Caco-2 (cell line): ENCODE measurements around the gene OR10P1. TPM values are rescaled to one million over a fixed set of nuclear protein-coding genes. Genes with fewer than 3 reads are reported as not detected.

Experiments
- BruUV-seq: library from RNA; stranded (reverse); fragments of 400-500 nt; replicated peaks from 2 replicates; lab custom pipeline; 2021; lab: Mats Ljungman, UMichigan
- CTCF ChIA-PET: fragments of 300-600 bp; sonication (Branson Sonifier 250); formaldehyde crosslinking; loops from one replicate; lab custom pipeline; 2022; ENCODE audit warnings: antibody characterized with exemption; lab: Charles Lee
- POLR2A ChIA-PET: fragments of 300-600 bp; sonication (Branson Sonifier 250); formaldehyde crosslinking; loops from one replicate; lab custom pipeline; 2022; ENCODE audit warnings: antibody characterized with exemption; lab: Charles Lee
- DNase-seq, 2 experiments: peaks; one replicate each; pipeline versions ENCODE4 v3.0.0 to v3.0.0-alpha.2; 2020 to 2022
- H3K27me3 ChIP-seq: replicated peaks from 2 replicates; pipeline ENCODE4 v1.6.0; 2011; ENCODE audit warnings: low read length; ENCODE audit not compliant: control insufficient read depth, insufficient read depth
- H3K36me3 ChIP-seq: 2 replicates; pipeline ENCODE4 v1.5.1; 2011; ENCODE audit warnings: low read length; ENCODE audit not compliant: control insufficient read depth, insufficient read depth
- H3K4me1 ChIP-seq: fragments of 250-450 bp; sonication (Bioruptor Pico); 2 replicates; pipeline ENCODE4 v1.5.1; 2020; ENCODE audit warnings: mild to moderate bottlenecking
- H3K4me3 ChIP-seq: 2 replicates; pipeline ENCODE4 v1.5.1; 2011; ENCODE audit warnings: low read depth, mild to moderate bottlenecking, control low read depth, low read length
- H3K9me3 ChIP-seq: fragments of 250-450 bp; sonication (Bioruptor Pico); 2 replicates; pipeline ENCODE4 v1.5.1; 2020; ENCODE audit warnings: mild to moderate bottlenecking, moderate library complexity
- H3K27ac Mint-ChIP-seq: one replicate; pipeline ENCODE4 v1.8.0; 2022; ENCODE audit warnings: mixed read lengths; ENCODE audit not compliant: unreplicated experiment
- H3K27me3 Mint-ChIP-seq: one replicate; pipeline ENCODE4 v1.8.0; 2022; ENCODE audit warnings: mixed read lengths; ENCODE audit not compliant: insufficient read depth, unreplicated experiment
- H3K36me3 Mint-ChIP-seq: one replicate; pipeline ENCODE4 v1.8.0; 2022; ENCODE audit warnings: mild to moderate bottlenecking, mixed read lengths; ENCODE audit not compliant: insufficient read depth, unreplicated experiment
- H3K4me1 Mint-ChIP-seq: one replicate; pipeline ENCODE4 v1.8.0; 2022; ENCODE audit warnings: low read depth, mixed read lengths; ENCODE audit not compliant: unreplicated experiment
- H3K4me3 Mint-ChIP-seq: one replicate; pipeline ENCODE4 v1.8.0; 2022; ENCODE audit warnings: mild to moderate bottlenecking, moderate library complexity, mixed read lengths; ENCODE audit not compliant: unreplicated experiment
- H3K9me3 Mint-ChIP-seq: one replicate; pipeline ENCODE4 v1.8.0; 2022; ENCODE audit warnings: mixed read lengths; ENCODE audit not compliant: unreplicated experiment
- intact Hi-C: fragments of 100-400 bp; cut with micrococcal nuclease; formaldehyde crosslinking; loops from one replicate; pipeline ENCODE4 v1.10.0; 2022; ENCODE audit not compliant: unreplicated experiment
- total RNA-seq: library from RNA; stranded (reverse); gene quantifications from 2 replicates; pipeline ENCODE4 v1.2.3, GENCODE V29; 2022
- TF ChIP-seq, protein P1 (sequence below), 2 experiments: fragments of 200-600 bp in 1 of 2; IDR thresholded peaks; 1 replicate in 1 of 2; 2 replicates in 1 of 2; pipeline versions ENCODE4 v1.5.1 to v1.8.0; 2011 to 2022; ENCODE audit warnings: antibody characterized with exemption in 1 of 2, control low read depth in 1 of 2, inconsistent platforms in 1 of 2, low read depth in 1 of 2, low read length in 1 of 2, mild to moderate bottlenecking in 1 of 2, moderate library complexity in 1 of 2; ENCODE audit not compliant: insufficient read depth in 1 of 2, severe bottlenecking in 1 of 2, unreplicated experiment in 1 of 2

OR10P1 gene
- total RNA-seq, 1 experiment from 2014 or later, result not detected

- H3K36me3 Mint-ChIP-seq, result no peaks in the 10 kb centered on the region
- BruUV-seq, result no TSS peak
- no peaks in the 10 kb centered on the region for H3K4me1 Mint-ChIP-seq
- Histone ChIP-seq H3K4me1 (peaks cover 1% of the 10 kb centered on the region), H3K27me3 (no peaks in the 10 kb centered on the region), H3K36me3 (no peaks in the 10 kb centered on the region), H3K4me3 (no peak overlapping the region), H3K9me3 (no peaks in the 10 kb centered on the region)
- no peaks in the 10 kb centered on the region for H3K9me3 Mint-ChIP-seq
- CTCF ChIA-PET, result no interaction called here
- POLR2A ChIA-PET, result no interaction called here
- no peak for DNase-seq
- intact Hi-C loops, result no loop called here
- no peaks in the 10 kb centered on the region for H3K27me3 Mint-ChIP-seq
- no peak overlapping the region for H3K4me3 Mint-ChIP-seq
- TF ChIP-seq, protein P1, sequence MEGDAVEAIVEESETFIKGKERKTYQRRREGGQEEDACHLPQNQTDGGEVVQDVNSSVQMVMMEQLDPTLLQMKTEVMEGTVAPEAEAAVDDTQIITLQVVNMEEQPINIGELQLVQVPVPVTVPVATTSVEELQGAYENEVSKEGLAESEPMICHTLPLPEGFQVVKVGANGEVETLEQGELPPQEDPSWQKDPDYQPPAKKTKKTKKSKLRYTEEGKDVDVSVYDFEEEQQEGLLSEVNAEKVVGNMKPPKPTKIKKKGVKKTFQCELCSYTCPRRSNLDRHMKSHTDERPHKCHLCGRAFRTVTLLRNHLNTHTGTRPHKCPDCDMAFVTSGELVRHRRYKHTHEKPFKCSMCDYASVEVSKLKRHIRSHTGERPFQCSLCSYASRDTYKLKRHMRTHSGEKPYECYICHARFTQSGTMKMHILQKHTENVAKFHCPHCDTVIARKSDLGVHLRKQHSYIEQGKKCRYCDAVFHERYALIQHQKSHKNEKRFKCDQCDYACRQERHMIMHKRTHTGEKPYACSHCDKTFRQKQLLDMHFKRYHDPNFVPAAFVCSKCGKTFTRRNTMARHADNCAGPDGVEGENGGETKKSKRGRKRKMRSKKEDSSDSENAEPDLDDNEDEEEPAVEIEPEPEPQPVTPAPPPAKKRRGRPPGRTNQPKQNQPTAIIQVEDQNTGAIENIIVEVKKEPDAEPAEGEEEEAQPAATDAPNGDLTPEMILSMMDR (IDR thresholded peaks at IDR 0.05; ENCODE audit: insufficient read depth in 1 of 2, low read depth in 1 of 2, low read length in 1 of 2, severe bottlenecking in 1 of 2, unreplicated experiment in 1 of 2), result no peak
- H3K27ac Mint-ChIP-seq, result no peak overlapping the region
Measured at GRCh38 chr12:55664826-55665225, 28.1 kb downstream of the OR10P1 start.

GRCh38 chr12:55666508-55666907 lies 29.8 kb downstream of the OR10P1 start:
- no peak overlapping the region for H3K27ac Mint-ChIP-seq
- Histone ChIP-seq H3K4me1 (peaks cover 9% of the 10 kb centered on the region), H3K9me3 (no peaks in the 10 kb centered on the region), H3K36me3 (no peaks in the 10 kb centered on the region), H3K27me3 (no peaks in the 10 kb centered on the region), H3K4me3 (no peak overlapping the region)
- ChIA-PET CTCF (interaction anchor here (1.2 kb wide), 1 partner anchor 15 kb away, joined by 8 read pairs; a partner anchor contains a TSS), POLR2A (no interaction called here)
- intact Hi-C loops, result no loop called here
- BruUV-seq, result no TSS peak
- H3K36me3 Mint-ChIP-seq, result no peaks in the 10 kb centered on the region
- peaks cover 8% of the 10 kb centered on the region for H3K4me1 Mint-ChIP-seq
- no peaks in the 10 kb centered on the region for H3K27me3 Mint-ChIP-seq
- TF ChIP-seq, protein P1 (IDR thresholded peaks at IDR 0.05; ENCODE audit: insufficient read depth in 1 of 2, low read depth in 1 of 2, low read length in 1 of 2, severe bottlenecking in 1 of 2, unreplicated experiment in 1 of 2), result no peak
- no peak for DNase-seq
- H3K4me3 Mint-ChIP-seq, result no peak overlapping the region
- no peaks in the 10 kb centered on the region for H3K9me3 Mint-ChIP-seq

DNA sequence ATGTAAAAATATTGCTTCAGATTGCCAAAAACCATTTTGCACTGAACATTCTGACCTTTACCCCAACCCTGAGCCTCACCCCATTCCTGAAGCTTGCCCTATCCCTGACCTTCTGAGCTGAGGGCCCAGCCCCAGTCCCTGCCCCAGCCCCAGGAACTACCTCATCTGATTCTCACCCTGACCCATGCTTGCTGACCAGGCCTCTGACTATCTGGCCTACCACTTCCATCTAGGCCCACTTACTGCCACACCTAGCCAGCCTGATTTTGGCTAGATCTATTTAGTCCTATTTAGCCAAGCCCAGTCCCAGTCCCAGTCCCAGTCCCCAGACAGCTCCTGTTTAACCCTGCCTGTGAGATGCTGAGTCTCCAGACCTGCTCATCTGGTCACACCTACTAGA lies 33.6 kb downstream of the OR10P1 start:
- peak overlapping the region; percentile 64 for H3K27ac Mint-ChIP-seq
- Histone ChIP-seq H3K4me3 (no peak overlapping the region), H3K27me3 (no peaks in the 10 kb centered on the region), H3K9me3 (no peaks in the 10 kb centered on the region), H3K4me1 (peaks cover 9% of the 10 kb centered on the region), H3K36me3 (no peaks in the 10 kb centered on the region)
- H3K4me3 Mint-ChIP-seq, result peak overlapping the region; percentile 8
- DNase-seq, result peak; percentile 29 to 56
- POLR2A ChIA-PET, result no interaction called here
- intact Hi-C loops, result no loop called here
- TF ChIP-seq, protein P1 (IDR thresholded peaks at IDR 0.05; ENCODE audit: insufficient read depth in 1 of 2, low read depth in 1 of 2, low read length in 1 of 2, severe bottlenecking in 1 of 2, unreplicated experiment in 1 of 2), result no peak
- no peaks in the 10 kb centered on the region for H3K27me3 Mint-ChIP-seq
- peaks cover 14% of the 10 kb centered on the region for H3K4me1 Mint-ChIP-seq
- no peaks in the 10 kb centered on the region for H3K36me3 Mint-ChIP-seq
- CTCF ChIA-PET, result interaction anchor here (0.6 to 1.2 kb wide), 3 partner anchors 11 to 55 kb away, joined by 4 to 9 read pairs (median 4); a partner anchor contains a TSS
- BruUV-seq, result no TSS peak
- H3K9me3 Mint-ChIP-seq, result peaks cover 8% of the 10 kb centered on the region
